ENCODE measurements around the gene COL4A4. TPM values are rescaled to one million over a fixed set of nuclear protein-coding genes. Genes with fewer than 3 reads are reported as not detected.

The COL4A4 gene
- total RNA-seq, 3 donors from 2014 or later (not counting 1 experiment from before 2014, with no cell fraction given), result 0.31 to 2.3 (median 0.88) TPM

DNA sequence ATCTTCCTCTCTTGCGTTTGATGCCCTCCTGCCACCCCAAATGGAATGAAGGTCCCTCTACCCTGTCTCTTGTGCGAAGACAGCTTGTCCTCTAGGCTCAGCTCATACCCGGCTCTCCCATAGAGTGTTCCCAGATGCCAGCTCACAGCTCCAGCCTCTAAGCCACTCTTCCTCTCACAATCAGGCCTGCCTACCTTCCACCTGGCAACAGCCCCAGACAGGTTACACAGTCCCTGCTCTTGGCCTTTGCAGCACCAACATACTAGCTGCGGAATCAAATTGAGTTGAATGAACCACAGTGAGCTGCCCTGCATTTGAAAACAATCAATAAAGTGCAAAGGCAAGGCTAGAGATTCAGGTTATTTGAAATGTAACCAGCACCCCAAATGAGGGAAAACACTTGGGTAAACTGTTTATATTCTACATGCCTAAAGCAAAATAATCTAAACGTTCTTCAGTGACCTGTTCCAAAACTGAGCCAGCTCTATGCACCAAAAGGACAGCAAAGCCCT, 105.1 kb downstream of the COL4A4 start:
- Mint-ChIP-seq H3K4me1 (no peaks in the 10 kb centered on the region), H3K4me3 (no peak overlapping the region), H3K27me3 (ENCODE audit: low read depth in 2 of 2) (peaks cover 0 to 7% of the 10 kb centered on the region in 2 donors), H3K27ac (no peak overlapping the region), H3K36me3 (no peaks in the 10 kb centered on the region), H3K9me3 (no peaks in the 10 kb centered on the region)
- intact Hi-C loops (cut with micrococcal nuclease), result no loop called here
- no peak for DNase-seq
- Histone ChIP-seq H3K9me3 (ENCODE audit: control insufficient read depth, insufficient read depth, low read length) (no peaks in the 10 kb centered on the region), H3K27me3 (ENCODE audit: control insufficient read depth, insufficient read depth, low read length) (no peaks in the 10 kb centered on the region), H3K36me3 (ENCODE audit: control insufficient read depth, insufficient read depth, low read length) (no peaks in the 10 kb centered on the region), H3K4me3 (ENCODE audit: low read length) (no peak overlapping the region), H3K27ac (ENCODE audit: low read length) (no peak overlapping the region), H3K4me1 (ENCODE audit: control insufficient read depth, insufficient read depth, low read length) (no peaks in the 10 kb centered on the region)
- TF ChIP-seq, protein P1, sequence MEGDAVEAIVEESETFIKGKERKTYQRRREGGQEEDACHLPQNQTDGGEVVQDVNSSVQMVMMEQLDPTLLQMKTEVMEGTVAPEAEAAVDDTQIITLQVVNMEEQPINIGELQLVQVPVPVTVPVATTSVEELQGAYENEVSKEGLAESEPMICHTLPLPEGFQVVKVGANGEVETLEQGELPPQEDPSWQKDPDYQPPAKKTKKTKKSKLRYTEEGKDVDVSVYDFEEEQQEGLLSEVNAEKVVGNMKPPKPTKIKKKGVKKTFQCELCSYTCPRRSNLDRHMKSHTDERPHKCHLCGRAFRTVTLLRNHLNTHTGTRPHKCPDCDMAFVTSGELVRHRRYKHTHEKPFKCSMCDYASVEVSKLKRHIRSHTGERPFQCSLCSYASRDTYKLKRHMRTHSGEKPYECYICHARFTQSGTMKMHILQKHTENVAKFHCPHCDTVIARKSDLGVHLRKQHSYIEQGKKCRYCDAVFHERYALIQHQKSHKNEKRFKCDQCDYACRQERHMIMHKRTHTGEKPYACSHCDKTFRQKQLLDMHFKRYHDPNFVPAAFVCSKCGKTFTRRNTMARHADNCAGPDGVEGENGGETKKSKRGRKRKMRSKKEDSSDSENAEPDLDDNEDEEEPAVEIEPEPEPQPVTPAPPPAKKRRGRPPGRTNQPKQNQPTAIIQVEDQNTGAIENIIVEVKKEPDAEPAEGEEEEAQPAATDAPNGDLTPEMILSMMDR (IDR thresholded peaks at IDR 0.05), result no peak
- 86% methylated on average over 5 of the region's 5 CpGs for WGBS (ENCODE audit: insufficient coverage)
- ATAC-seq, result no peak

DNA sequence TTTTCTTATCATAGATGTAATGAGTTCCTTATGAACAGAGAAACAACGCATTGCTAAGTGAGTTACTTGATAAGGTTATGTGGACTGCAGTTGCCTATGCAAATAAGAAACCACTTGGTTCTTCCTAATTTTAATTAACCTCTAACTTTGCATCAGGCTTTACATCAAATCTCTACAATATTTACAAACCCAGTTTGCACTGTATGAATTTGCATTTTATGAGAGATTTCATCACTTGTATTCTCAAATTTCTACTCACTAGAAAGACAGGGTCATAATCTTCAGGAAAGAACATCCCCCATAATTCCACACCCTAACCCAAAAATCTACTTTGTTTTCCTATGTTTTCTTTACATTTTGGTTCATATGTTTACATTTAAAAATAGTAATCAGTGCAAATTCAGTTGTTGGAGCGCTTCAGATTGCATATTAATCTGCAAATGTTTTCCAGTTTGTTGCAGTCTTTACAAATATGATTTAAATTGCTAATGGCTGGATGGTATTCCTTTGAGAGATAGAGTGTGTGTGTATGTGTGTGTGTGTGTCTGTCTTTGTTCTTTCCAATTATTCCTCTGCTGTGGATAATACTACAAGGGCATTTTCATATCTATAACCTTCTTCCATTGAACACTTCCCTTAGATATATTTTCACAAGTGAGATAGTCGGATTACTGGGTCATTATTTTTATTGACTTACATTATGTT, 106.1 kb downstream of the COL4A4 start:
- Histone ChIP-seq H3K9me3 (ENCODE audit: control insufficient read depth, insufficient read depth, low read length) (no peaks in the 10 kb centered on the region), H3K4me3 (ENCODE audit: low read length) (no peak overlapping the region), H3K27ac (ENCODE audit: low read length) (no peak overlapping the region), H3K27me3 (ENCODE audit: control insufficient read depth, insufficient read depth, low read length) (no peaks in the 10 kb centered on the region), H3K4me1 (ENCODE audit: control insufficient read depth, insufficient read depth, low read length) (no peaks in the 10 kb centered on the region), H3K36me3 (ENCODE audit: control insufficient read depth, insufficient read depth, low read length) (no peaks in the 10 kb centered on the region)
- Mint-ChIP-seq H3K27me3 (ENCODE audit: low read depth in 2 of 2) (peaks cover 0 to 7% of the 10 kb centered on the region in 2 donors), H3K27ac (no peak overlapping the region), H3K4me3 (no peak overlapping the region), H3K4me1 (no peaks in the 10 kb centered on the region), H3K36me3 (no peaks in the 10 kb centered on the region), H3K9me3 (no peaks in the 10 kb centered on the region)
- WGBS (ENCODE audit: insufficient coverage), result 92% methylated on average over 2 of the region's 3 CpGs
- intact Hi-C loops (cut with micrococcal nuclease), result no loop called here
- TF ChIP-seq, protein P1 (IDR thresholded peaks at IDR 0.05), result no peak
- ATAC-seq, result no peak
- no peak for DNase-seq

DNA sequence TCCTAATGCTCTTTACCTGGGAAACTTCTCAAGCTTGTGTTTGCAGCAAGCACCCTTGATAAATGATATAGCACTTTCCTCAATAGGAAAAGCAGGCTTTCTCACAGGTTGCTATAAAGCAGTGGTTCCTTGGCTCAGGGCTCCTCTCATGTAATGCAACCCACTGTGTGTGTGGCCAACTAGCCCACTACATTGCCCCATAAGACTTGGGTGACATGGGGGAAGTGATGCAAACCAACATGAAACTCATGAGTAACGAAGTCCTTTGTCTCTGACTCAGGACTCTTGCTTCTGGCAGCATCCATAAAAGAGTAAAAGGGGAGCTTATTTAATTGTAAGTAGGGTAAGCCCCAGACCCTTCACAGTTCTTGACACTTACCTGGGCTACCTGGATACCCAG, 106.9 kb downstream of the COL4A4 start:
- Mint-ChIP-seq H3K36me3 (no peaks in the 10 kb centered on the region), H3K9me3 (no peaks in the 10 kb centered on the region), H3K4me3 (no peak overlapping the region), H3K27ac (no peak overlapping the region), H3K27me3 (ENCODE audit: low read depth in 2 of 2) (peaks cover 0 to 7% of the 10 kb centered on the region in 2 donors), H3K4me1 (no peaks in the 10 kb centered on the region)
- H3K36me3 ChIP-seq (ENCODE audit: control insufficient read depth, insufficient read depth, low read length), result no peaks in the 10 kb centered on the region
- TF ChIP-seq, protein P1 (IDR thresholded peaks at IDR 0.05), result no peak
- no peak for DNase-seq
- H3K4me1 ChIP-seq (ENCODE audit: control insufficient read depth, insufficient read depth, low read length), result no peaks in the 10 kb centered on the region
- intact Hi-C loops (cut with micrococcal nuclease), result no loop called here
- ATAC-seq, result no peak
- WGBS (ENCODE audit: insufficient coverage), result 63% methylated on average over 1 of the region's 1 CpG
- H3K9me3 ChIP-seq (ENCODE audit: control insufficient read depth, insufficient read depth, low read length), result no peaks in the 10 kb centered on the region
- H3K27ac ChIP-seq (ENCODE audit: low read length), result no peak overlapping the region
- H3K4me3 ChIP-seq (ENCODE audit: low read length), result no peak overlapping the region
- no peaks in the 10 kb centered on the region for H3K27me3 ChIP-seq (ENCODE audit: control insufficient read depth, insufficient read depth, low read length)

DNA sequence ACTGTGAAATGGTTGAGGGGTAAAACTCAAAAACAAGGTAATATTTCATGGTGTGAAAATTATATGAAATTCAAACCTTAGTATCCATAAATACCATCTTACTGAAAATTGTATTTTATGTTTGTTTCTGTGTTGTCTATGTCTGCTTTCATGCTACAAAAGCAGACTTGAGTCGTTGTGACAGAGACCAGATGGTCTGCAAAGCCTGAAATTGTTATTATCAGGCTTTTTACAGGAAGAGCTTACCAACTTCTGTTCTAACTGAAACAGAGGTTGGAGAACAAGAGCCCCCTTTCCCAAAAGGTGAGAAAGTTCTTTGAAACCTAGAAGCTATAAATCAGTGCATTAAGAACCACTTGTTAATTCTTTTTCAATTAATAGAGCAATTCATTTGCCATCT, 110.0 kb downstream of the COL4A4 start:
- intact Hi-C loops (cut with micrococcal nuclease), result no loop called here
- Mint-ChIP-seq H3K27ac (no peak overlapping the region), H3K9me3 (no peaks in the 10 kb centered on the region), H3K4me1 (no peaks in the 10 kb centered on the region), H3K4me3 (no peak overlapping the region), H3K27me3 (ENCODE audit: low read depth in 2 of 2) (no peaks in the 10 kb centered on the region), H3K36me3 (no peaks in the 10 kb centered on the region)
- Histone ChIP-seq H3K9me3 (ENCODE audit: control insufficient read depth, insufficient read depth, low read length) (no peaks in the 10 kb centered on the region), H3K4me3 (ENCODE audit: low read length) (no peak overlapping the region), H3K4me1 (ENCODE audit: control insufficient read depth, insufficient read depth, low read length) (no peaks in the 10 kb centered on the region), H3K27me3 (ENCODE audit: control insufficient read depth, insufficient read depth, low read length) (no peaks in the 10 kb centered on the region), H3K27ac (ENCODE audit: low read length) (no peak overlapping the region), H3K36me3 (ENCODE audit: control insufficient read depth, insufficient read depth, low read length) (no peaks in the 10 kb centered on the region)
- no peak for DNase-seq
- 62% methylated on average over 1 of the region's 1 CpG for WGBS (ENCODE audit: insufficient coverage)
- TF ChIP-seq, protein P1 (IDR thresholded peaks at IDR 0.05), result no peak
- ATAC-seq, result no peak
